Ureter (tissue), 1 donor: ENCODE results near the gene SLC8B1. TPM values are rescaled to one million over a fixed set of nuclear protein-coding genes. Genes with fewer than 3 reads are reported as not detected.
A peak's percentile ranks its signal among the peaks of the same experiment; 100 is the strongest.

ENCODE experiments used
- DNase-seq: peaks from one replicate; pipeline ENCODE4 v3.0.0-alpha.2; 2020; ENCODE audit warnings: low spot score
- total RNA-seq: library from RNA; stranded (reverse); gene quantifications from one replicate; pipeline ENCODE4 v1.2.4, GENCODE V29; 2023
- donor health status: DM: yes; HTN: yes; CAD: no.

SLC8B1 gene
- total RNA-seq, 1 donor from 2014 or later = 49.5 TPM

DNA sequence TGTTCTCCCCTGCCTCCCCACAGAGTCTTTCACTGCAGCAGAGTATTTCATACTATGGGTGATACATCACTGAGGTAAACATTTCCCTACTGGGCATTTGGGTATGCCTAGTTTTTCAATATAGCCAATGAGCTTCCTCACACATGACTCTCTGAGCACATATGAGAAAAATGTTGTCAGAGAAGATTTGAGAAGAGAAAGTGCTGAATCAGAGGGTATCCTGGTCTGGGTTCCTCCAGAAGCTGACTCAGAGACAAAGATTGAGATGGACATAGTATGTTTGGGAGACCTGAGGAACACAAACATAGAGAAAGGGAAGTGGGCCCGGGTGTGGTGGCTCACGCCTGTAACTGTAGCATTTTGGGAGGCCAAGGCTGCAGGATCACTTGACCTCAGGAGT, 12.6 kb downstream of the SLC8B1 start:
- DNase-seq = no peak

DNA sequence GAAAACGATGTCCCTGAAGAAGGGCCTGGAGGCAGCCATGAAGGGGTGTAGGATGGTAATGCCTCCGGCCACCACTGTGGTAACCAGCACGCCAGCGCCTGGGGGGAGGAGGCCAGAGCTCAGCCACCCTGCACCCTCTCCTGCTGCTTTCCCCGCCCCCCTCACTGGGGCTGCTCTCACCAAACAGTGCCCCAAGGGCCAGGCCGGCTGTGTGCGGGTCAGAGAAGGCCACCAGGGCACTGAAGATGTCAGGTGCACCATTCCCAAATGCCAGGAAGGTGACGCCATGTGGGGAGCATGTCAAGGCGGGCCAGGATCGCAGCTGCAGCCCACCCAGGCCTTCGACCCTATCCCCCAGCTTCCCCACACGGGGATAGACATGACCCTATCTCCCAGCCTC, 14.5 kb downstream of the SLC8B1 start:
- DNase-seq = no peak

DNA sequence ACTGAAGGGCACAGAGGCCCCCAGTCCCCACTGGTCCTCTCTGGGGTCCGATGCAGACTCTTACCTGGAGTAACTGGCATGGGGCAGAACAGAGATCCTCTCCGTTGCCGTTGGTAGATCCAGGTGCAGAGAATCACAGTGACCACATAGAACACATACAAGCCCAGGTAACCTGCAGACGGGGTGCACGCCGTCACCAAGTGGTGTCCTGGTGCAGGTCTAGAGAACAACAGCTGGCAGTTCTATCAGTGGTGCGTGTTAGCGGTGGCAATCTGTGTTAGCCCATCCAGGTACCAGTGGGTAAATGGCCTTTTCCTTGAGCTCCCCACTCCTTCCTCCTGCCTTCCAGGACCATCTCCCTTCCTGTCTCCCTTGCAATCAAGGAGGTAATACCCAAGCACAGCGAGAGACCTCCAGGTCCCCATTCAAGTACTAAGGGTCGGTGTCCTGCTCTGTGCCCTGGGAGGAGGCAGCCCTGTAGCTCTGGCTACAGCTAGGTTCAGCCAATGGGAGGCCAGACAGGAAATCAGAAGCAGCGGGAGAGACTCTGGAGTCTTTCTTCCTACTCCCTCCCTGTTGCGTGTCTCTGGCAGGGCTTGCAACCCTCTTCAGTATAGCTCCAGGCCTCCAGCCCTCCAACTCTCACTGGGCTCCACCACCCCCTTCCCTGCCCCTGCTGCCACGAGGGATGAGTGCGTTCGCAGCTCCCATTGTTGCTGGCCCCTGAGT, 15.8 kb downstream of the SLC8B1 start:
- no peak for DNase-seq

DNA sequence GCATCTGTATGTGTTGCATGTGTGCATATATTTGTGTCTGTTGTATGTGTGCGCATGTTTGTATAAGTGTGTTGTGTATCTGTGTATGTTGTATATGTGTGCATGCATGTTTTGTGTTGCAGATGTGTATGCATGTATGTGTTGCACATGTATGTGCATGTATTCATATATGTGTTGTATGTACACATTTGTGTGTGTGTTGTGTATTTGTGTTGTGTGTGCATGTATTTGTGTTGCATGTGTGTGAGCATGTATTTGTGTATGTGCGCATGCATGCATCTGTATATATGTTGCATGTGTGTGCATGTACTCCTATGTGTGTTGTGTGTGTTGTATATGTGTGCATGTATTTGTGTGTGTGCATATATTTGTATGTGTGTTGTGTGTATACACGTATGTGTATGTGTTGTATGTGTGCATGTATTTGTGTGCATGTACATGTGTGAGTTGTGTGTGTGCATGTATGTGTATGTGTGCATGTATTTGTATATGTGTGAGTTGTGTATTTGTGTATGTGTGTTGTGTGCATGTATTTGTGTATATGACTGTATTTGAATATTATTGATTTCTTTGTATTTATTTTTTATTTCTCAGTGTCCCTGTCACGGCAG, 16.8 kb downstream of the SLC8B1 start:
- no peak for DNase-seq

DNA sequence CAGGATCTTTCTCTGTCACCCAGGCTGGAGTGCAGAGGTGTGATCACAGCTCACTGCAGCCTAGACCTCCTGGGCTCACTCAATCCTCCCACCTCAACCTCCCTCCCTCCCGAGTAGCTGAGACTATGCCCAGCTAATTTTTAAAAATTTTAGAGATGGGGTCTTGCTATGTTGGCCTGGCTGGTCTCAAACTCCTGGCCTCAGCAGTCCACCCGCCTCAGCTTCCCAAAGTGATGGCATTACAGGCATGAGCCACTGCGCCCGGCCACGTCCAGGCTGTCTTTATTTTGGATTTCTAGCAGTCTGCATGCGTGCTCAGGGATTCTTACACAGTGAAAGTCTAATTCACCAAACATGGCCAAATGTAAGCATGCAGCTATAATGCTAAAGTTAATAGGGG, 17.8 kb downstream of the SLC8B1 start:
- no peak for DNase-seq

DNA sequence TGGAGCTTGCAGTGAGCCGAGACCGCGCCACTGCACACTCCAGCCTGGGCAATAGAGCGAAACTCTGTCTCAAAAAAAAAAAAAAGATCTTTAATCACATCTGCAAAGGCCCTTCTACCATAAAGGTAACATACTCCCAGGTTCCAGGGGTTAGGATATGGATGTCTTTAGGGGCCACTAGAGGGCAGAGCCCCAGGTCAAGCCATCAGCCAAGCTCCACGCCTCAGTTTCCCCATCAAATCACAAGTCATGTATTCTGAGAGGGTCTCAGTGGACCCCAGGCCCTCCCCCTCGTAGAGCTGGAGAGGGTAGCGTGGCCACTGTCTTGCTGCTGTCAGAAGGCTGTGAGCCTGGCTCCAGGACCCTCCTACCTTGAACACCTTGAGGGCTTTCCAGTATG, 18.8 kb downstream of the SLC8B1 start:
- no peak for DNase-seq

DNA sequence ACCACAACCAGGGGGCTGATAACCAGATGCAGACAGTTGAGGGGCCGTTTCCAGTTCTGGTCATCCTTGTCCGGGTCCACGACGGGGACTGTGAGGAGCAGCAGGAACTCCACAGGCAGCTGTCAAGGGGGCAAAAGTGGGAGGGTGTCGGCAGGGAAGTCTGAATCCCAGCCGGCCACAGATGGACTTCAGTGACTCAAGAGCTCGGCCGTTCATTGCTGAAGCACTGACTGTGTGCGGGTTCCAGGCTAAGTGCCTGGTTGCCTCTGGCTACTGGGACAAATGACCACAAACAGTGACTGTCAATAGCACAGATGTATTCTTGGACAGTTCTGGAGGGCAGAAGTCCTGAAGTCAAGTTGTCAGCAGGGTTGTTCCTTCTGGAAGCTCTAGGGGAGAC, 19.6 kb downstream of the SLC8B1 start:
- DNase-seq = no peak

DNA sequence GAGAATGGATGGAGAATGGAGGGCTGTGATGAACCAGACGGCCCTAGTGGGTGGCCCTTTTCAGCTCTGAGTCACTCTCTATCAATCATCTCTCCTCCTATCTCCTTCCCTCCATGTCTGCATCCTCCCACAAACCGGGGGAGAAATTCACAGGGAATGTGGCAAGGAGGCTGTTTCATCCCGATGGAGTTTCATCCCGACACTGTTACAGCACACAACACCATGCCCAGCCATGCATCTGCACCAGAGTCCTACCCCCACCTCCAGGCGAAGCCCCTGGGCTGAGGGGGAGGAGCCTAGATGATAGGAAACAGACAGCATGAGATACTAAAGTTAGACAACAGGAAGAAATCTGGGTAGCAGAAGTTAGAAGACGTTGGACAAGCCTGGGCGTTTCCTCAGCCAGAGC, 20.8 kb downstream of the SLC8B1 start:
- DNase-seq = no peak

DNA sequence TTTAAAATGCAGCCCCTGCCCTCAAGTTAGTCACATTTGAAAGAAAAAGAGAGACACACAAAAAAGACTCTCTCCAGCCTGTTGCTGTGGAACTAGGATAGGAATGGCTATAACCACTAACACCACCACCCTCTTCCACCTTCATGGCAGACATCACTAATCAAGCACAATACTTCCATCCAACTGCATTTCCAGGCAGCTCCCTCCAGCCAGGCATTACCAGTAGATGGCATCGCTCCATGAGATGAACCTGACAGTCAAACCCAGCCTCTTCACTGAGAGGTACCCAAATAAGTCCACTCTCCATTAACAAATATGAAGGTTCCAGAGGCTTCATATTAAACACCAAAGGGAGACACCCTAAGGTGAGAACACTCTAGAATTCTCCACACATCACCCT, 24.4 kb downstream of the SLC8B1 start:
- no peak for DNase-seq

DNA sequence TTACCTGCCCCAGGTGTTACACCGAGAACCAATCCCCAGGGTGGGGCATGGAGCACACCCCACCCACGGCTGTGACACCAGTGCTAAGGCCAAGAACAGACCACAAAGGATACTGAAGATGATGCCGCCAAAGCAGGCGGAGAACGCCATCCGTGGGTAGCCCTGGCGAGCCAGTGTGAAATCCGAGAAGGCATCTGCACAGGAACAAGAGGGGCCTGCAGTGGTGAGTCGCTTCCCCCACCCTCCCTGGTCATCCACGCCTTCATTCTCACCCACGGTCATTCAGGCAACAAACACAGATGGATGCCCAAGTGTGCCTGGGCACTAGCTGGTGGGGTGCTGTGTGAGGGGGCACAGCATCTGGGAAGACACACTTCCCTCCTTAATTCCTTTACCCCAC, 28.5 kb downstream of the SLC8B1 start:
- DNase-seq = no peak

DNA sequence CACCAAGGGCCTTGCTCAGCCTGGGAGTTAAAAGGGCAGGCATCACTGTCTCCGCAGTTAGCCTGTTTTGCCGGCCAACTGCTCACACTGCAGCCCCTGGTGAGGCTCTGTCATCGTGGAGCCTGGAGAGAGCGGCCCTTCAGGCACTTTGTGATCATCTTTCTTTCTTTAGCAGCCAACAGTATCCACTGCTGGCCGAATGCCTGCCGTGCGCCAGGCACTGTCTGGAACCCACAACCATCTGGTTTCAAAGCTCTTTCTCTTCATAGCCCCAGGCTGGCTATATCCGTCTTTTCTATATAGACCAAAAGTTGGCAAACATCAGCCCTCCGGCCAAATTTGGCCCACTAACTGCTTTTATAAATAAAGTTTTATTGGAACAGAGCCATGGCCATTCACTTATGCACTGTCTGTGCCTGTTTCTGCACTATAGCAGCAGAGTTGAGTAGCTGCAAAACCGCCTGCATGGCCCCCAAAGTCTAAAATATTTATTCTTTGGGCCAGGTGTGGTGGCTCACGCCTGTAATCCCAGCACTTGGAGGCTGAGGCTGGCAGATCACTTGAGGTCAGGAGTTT, 29.5 kb downstream of the SLC8B1 start:
- DNase-seq = no peak

DNA sequence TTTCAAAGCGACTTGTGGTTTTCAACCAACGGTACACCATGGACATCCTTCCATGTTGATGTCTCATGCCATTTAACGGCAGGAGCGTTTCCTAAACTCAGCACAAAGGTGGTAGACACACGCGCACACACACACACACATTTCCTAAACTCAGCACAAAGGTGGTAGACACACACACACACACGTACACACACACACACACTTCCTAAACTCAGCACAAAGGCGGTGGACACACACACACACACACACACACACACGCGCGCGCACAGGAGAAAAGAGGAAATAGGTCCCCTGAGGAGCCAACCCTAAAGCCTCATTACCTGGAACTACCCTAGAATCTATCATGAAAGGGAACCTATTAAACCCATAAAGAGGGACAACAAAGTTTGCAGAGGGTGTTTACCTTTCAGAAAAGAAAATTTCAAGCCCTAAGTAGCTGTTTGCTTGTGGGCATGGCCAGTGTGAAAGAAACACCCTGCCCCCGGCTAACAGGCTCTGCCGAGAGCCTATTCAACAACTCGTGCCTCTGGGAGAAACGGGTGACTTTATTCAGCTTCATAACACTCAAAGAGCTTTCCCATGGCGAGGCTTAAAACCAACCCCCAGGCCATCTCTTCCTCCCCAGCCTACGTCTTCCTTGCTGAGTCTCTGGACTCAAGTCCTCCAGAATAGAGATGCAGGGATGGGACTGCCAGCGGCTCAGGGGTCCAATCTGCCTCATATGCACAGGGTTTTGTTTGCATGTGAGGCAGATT, 31.8 kb downstream of the SLC8B1 start:
- no peak for DNase-seq

DNA sequence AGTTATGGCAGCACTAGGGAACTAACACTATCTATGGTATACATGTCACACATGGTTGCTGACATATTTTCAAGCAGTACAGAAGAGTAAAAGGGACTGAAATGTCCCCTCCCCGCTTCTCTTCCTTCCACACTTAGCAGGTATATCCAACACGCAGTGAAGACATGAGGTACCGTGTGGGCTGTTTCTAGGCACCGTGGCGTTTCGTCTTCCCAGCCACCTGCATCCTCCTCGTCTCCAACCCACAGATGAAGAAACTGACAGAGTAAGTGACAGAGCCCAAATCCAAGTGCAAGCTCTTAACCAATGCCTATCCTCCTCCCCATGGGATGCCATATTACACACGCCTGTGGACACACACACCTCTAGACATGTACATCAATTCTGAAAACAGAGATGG, 32.4 kb downstream of the SLC8B1 start:
- no peak for DNase-seq

DNA sequence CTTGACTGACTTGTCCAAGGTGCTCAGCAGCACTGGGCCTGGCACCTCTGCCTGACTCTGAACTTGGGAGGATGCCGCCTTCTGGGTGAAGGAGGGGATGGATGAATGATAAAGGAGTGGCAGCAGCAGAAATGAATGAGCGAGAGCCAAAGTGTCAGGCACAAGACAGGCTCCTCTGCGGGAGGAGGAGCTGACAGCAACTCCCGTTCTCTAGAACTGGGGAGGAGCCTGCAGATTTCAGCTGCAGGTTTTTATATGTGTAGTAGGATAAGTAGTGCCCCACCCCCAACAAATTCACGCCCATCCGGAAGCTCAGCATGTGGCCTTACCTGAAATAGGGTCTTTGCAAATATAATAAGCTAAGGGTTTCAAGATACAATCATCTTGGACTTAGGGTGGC, 33.1 kb downstream of the SLC8B1 start:
- DNase-seq = no peak

DNA sequence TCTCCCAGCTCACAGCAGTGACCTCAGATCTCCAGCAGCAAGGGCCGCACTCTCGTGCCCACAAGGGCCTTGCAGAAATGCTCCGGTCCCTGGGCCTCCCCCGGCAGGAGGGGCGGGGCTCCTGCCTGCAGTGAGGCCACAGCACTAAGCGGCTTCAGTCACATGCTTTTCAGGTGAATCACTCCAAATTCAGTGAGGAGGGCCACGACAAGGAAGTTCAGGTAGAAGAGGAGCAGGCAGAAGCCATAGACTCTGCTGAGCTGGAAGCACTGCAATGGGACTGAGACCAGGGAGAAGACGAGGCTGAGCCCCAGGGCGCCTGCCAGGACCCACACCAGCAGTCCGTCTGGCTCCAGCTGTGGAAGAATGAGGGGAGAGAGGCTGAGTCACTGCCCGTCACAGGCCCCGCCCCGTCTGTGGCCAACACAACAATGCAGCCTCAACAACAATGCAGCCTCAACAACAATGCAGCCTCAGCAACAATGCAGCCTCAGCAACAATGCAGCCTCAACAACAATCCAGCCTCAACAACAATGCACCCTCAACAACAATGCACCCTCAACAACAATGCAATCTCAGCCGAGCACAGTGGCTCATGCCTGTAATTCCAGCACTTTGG, 35.2 kb downstream of the SLC8B1 start:
- DNase-seq = peak; percentile 68

DNA sequence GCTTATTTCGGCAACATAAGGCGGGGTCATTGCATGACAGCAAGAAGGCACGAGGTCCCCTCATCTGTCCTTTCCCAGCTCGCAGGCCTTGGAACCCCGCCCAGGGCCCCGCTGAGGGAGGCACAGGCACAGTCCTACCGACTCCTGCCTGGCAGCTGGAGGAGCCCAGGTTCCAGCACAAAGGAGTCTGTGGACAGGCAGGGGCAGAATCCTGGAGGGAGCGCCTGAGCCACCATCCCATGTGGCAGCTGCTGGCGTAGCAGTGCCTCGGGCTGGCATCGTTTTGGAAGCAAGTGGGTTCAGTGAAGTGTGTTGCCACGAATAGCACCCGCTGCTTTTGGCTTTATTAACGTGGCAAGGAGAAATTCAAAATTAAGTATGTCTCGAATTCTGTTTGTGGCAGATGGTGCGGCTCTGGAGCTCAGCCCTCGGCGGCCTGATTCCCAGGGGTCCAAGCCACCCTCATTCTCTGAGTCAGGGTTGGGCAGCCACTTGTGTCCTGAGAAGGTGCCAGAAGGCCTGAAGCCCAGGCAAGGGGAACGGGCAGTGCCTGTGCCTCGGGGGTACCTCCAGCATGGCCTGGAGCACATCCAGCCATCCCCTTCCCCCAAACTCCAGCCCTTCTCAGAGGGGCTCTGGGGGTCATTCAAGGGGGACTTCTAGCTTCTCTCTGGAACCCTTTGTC, 35.9 kb downstream of the SLC8B1 start:
- DNase-seq = no peak

DNA sequence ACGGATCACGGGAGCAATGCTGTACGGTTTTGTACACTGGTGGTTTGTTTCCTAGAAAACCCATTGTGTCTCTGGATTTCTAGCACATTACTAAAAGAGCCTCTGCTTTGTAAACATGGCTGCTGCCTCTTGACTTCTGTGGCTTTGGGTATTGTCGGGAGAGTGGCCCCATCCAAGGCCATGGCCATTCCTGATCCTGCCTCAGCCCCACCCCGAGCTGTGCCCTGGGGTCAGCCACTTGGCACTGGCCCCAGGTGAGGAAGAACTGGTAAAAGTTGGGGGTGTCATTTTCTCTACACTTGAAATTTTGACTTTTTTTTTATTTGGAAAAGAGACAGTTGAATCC, 36.5 kb downstream of the SLC8B1 start:
- no peak for DNase-seq

DNA sequence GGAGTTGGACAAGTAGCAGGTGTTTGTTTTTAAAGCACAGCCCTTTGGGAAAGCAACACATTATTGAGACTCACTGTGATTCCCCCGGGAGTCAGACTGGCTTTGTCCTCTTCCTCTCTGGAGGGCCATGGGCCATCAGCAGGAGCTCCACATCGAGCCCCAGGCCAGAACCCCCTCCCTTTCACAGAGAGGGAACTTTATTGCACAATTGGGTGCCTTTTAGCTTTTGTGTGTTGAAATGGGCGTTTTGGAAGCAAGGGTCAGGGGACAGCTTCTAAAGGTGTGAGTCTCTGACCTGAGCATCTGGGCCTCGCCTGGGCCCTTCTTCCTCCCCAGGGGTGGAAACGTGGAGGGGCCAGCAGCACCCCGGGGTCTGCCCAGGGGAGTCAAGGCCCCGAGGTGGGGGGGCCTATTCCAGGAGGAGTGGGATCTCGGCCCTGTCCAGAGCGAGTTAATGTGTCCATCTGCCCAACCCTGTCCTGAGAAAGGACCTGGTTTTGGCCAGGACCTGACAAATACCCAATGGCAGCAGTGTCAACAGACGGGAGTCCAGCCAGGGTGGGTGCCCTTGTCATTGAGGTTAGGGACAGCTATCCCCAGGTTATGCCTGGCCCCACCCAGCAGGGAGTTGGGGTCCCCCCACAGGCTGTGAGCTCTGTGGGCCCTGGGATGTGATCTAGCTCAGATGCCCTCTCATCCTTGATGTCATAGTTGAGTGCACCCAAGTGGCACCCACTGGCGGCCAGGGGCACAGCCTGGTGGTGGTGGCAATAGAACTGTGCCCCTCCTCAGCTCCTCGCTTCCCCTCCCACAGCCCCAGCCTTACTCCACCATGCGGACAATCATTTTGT, 37.1 kb downstream of the SLC8B1 start:
- no peak for DNase-seq

DNA sequence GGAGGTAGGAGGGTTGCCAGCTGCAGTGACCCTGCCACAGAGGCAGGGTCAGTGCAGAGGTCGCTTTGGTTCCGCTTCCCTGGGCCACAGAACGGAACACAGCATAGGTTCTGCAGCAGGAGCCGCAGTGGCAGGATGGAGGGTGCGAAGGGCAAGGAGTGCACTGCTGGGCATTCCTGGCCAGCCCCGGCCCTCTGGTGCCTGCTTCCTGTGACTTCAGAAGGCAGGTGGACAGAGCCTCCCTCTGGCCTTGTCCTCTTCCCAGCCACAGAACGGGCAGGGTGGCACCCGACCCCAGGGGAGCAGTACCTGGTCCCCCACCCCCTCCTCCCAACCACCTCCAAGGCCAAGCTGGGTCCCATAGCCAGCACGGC, 37.7 kb downstream of the SLC8B1 start:
- no peak for DNase-seq

DNA sequence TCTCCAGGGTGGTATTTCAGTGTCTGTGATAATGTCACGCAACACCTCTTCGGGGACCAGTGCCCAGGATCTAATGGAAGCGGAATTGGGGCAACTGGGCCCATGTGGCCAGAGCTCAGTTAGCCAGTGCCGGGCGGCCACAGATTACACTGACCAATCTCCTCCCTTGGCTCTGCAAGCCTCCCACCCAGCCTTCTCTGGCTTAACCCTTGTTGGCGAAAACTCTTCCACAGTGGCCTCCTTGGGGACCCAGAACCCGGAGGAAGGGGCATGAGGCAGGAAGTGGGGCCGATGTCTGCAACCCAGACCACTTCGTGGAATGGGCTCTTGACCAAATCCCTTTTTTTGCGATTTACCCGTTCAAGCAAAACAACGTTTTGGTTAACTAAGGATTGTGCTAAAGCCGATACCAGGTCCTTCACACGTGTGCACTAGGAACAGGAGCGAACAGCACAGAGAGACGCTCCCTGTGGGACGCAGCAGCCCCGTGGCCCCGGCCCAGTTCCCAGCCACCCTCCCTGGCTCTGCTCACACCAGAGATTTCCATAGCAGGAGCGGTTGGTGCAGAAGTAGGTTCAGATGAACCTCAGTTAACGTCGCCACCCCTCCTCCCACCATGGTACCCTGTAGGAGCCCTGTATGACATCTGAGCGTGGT, 38.2 kb downstream of the SLC8B1 start:
- no peak for DNase-seq
